Parathyroid adenoma (tissue), 2 donors: ENCODE measurements around the gene OR8B4.
"Not testable (repeated sequence)": the region's sequence is repeated elsewhere in the genome, so short reads cannot be mapped to it uniquely, and the experiment has no call there.

ENCODE experiments used
- H2AFZ ChIP-seq: fragments of 300-600 bp; sonication (generic); one replicate; pipeline ENCODE4 v1.7.0; 2017; ENCODE audit warnings: antibody characterized with exemption, mild to moderate bottlenecking
- H3K27ac ChIP-seq: fragments of 300-600 bp; sonication (generic); one replicate; pipeline ENCODE4 v1.7.0; 2017
- H3K27me3 ChIP-seq: fragments of 300-600 bp; sonication (generic); one replicate; pipeline ENCODE4 v1.7.0; 2017; ENCODE audit warnings: low read length; ENCODE audit not compliant: control insufficient read depth, insufficient read depth
- H3K36me3 ChIP-seq: fragments of 300-600 bp; sonication (generic); one replicate; pipeline ENCODE4 v1.7.0; 2017; ENCODE audit warnings: low read length; ENCODE audit not compliant: control insufficient read depth, insufficient read depth
- H3K4me1 ChIP-seq: fragments of 300-600 bp; sonication (generic); one replicate; pipeline ENCODE4 v1.7.0; 2017; ENCODE audit warnings: control low read depth
- H3K4me2 ChIP-seq: fragments of 300-600 bp; sonication (generic); one replicate; pipeline ENCODE4 v1.7.0; 2017; ENCODE audit warnings: low read length
- H3K4me3 ChIP-seq: fragments of 300-600 bp; sonication (generic); one replicate; pipeline ENCODE4 v1.7.0; 2017; ENCODE audit warnings: low read depth, low read length
- H3K79me2 ChIP-seq: fragments of 300-600 bp; sonication (generic); one replicate; pipeline ENCODE4 v1.7.0; 2017; ENCODE audit warnings: control low read depth
- H3K9ac ChIP-seq: fragments of 300-600 bp; sonication (generic); one replicate; pipeline ENCODE4 v1.7.0; 2017; ENCODE audit warnings: mild to moderate bottlenecking
- H3K9me3 ChIP-seq: fragments of 300-600 bp; sonication (generic); one replicate; pipeline ENCODE4 v1.7.0; 2017; ENCODE audit warnings: low read length; ENCODE audit not compliant: control insufficient read depth
- TF ChIP-seq, protein P1 (sequence below): fragments of 300-600 bp; sonication (generic); IDR thresholded peaks from one replicate; pipeline ENCODE4 v1.7.0; 2017; ENCODE audit warnings: antibody characterized with exemption, mild to moderate bottlenecking
- donor health status: primary hyperparathyroidism.

Gene OR8B4

GRCh38 chr11:124467381-124467927 is 42.8 kb upstream of the OR8B4 start:
- H3K27me3 ChIP-seq = no peaks in the 10 kb centered on the region
- H3K9me3 ChIP-seq = no peaks in the 10 kb centered on the region
- no peaks in the 10 kb centered on the region for H3K36me3 ChIP-seq
- no peak overlapping the region for H3K27ac ChIP-seq
- no peaks in the 10 kb centered on the region for H3K79me2 ChIP-seq
- no peak overlapping the region for H3K9ac ChIP-seq
- no peak overlapping the region for H3K4me2 ChIP-seq
- TF ChIP-seq, protein P1, sequence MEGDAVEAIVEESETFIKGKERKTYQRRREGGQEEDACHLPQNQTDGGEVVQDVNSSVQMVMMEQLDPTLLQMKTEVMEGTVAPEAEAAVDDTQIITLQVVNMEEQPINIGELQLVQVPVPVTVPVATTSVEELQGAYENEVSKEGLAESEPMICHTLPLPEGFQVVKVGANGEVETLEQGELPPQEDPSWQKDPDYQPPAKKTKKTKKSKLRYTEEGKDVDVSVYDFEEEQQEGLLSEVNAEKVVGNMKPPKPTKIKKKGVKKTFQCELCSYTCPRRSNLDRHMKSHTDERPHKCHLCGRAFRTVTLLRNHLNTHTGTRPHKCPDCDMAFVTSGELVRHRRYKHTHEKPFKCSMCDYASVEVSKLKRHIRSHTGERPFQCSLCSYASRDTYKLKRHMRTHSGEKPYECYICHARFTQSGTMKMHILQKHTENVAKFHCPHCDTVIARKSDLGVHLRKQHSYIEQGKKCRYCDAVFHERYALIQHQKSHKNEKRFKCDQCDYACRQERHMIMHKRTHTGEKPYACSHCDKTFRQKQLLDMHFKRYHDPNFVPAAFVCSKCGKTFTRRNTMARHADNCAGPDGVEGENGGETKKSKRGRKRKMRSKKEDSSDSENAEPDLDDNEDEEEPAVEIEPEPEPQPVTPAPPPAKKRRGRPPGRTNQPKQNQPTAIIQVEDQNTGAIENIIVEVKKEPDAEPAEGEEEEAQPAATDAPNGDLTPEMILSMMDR = no peak
- no peak overlapping the region for H3K4me3 ChIP-seq
- H2AFZ ChIP-seq = no peak overlapping the region
- H3K4me1 ChIP-seq = no peaks in the 10 kb centered on the region

DNA sequence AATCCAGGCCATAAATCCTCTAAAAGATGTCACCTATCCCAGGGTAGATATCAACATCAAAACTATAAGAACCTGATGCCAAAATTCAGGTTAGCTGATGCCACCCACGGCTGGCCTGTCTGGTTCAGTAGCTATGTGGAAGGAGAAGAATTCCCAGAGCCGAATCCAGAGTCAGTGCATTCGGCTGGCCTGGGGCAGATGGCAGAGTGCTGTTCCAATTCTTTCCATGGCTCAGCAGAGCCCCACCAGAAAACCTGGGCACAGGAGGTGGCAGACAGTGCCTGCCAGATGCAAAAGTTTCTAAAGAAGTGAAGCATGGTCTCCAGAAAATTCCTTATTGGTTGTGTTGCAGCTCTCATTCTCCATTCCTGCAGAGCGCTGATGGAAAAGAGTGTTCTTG is 40.7 kb upstream of the OR8B4 start:
- no peaks in the 10 kb centered on the region for H3K4me1 ChIP-seq
- H3K9ac ChIP-seq = no peak overlapping the region
- no peak overlapping the region for H2AFZ ChIP-seq
- no peaks in the 10 kb centered on the region for H3K27me3 ChIP-seq
- TF ChIP-seq, protein P1 = no peak
- H3K4me2 ChIP-seq = no peak overlapping the region
- no peaks in the 10 kb centered on the region for H3K9me3 ChIP-seq
- no peak overlapping the region for H3K27ac ChIP-seq
- no peaks in the 10 kb centered on the region for H3K36me3 ChIP-seq
- no peaks in the 10 kb centered on the region for H3K79me2 ChIP-seq
- H3K4me3 ChIP-seq = no peak overlapping the region

GRCh38 chr11:124463990-124464389 is 39.3 kb upstream of the OR8B4 start:
- TF ChIP-seq, protein P1 = no peak
- Histone ChIP-seq H3K9me3 (no peaks in the 10 kb centered on the region), H3K36me3 (no peaks in the 10 kb centered on the region), H3K27me3 (no peaks in the 10 kb centered on the region), H3K4me2 (no peak overlapping the region), H3K9ac (no peak overlapping the region), H3K4me3 (no peak overlapping the region), H2AFZ (no peak overlapping the region), H3K79me2 (no peaks in the 10 kb centered on the region), H3K4me1 (no peaks in the 10 kb centered on the region), H3K27ac (no peak overlapping the region)

- TF ChIP-seq, protein P1 = no peak
- Histone ChIP-seq H3K27me3 (no peaks in the 10 kb centered on the region), H3K4me2 (no peak overlapping the region), H3K9me3 (no peaks in the 10 kb centered on the region), H3K4me3 (no peak overlapping the region), H3K36me3 (no peaks in the 10 kb centered on the region), H3K9ac (no peak overlapping the region), H2AFZ (no peak overlapping the region), H3K4me1 (no peaks in the 10 kb centered on the region), H3K27ac (no peak overlapping the region), H3K79me2 (no peaks in the 10 kb centered on the region)
Measured at GRCh38 chr11:124463324-124463723, 38.7 kb upstream of the OR8B4 start.

DNA sequence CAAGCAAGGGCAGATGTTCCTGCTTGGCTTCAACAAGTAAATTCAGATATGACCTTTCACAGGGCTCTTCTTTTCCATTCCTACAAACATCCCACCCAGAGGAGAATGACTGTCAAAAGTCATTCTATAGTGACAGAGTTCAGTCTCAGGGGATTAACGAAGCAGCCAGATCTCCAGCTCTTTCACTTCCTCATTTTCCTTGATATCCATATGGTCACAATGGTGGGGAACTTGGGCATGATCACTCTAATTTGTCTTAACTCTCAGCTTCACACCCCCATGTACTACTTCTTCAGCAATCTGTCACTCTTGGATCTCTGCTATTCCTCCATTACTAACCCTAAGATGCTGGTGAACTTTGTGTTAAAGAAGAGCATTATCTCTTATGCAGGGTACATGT is 35.8 kb upstream of the OR8B4 start:
- Histone ChIP-seq H3K4me3 (no peak overlapping the region), H3K79me2 (no peaks in the 10 kb centered on the region), H3K27me3 (no peaks in the 10 kb centered on the region), H3K36me3 (no peaks in the 10 kb centered on the region), H3K9me3 (no peaks in the 10 kb centered on the region), H3K27ac (no peak overlapping the region), H3K9ac (no peak overlapping the region), H2AFZ (no peak overlapping the region), H3K4me1 (no peaks in the 10 kb centered on the region), H3K4me2 (no peak overlapping the region)
- TF ChIP-seq, protein P1 = no peak

DNA sequence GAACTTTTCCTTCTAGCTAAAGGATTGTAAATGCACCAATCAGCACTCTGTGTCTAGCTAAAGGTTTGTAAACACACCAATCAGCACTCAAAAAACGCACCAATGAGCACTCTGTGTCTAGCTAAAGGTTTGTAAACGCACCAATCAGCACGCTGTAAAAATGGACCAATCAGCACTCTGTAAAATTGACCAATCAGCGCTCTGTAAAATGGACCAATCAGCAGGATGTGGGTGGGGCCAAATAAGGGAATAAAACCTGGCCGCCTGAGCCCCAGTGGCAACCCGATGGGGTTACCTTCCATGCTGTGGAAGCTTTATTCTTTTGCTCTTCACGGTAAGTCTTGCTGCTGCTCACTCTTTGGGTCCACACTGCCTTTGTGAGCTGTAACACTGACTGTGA is 34.7 kb upstream of the OR8B4 start:
- not testable (repeated sequence) for H3K79me2 ChIP-seq, H3K4me2 ChIP-seq, H3K4me3 ChIP-seq, H3K4me1 ChIP-seq, H3K9me3 ChIP-seq, H3K36me3 ChIP-seq, H3K9ac ChIP-seq, H2AFZ ChIP-seq, H3K27me3 ChIP-seq, H3K27ac ChIP-seq
